Measurements from ENCODE around the gene PPARGC1A.

PPARGC1A gene

GRCh38 chr4:23837371-23837770 lies 52.5 kb downstream of the PPARGC1A start:
- peak; percentile 56 for DNase-seq

GRCh38 chr4:23835774-23836478 lies 53.9 kb downstream of the PPARGC1A start:
- DNase-seq, result no peak

GRCh38 chr4:23828779-23829178 lies 61.1 kb downstream of the PPARGC1A start:
- DNase-seq, result no peak

GRCh38 chr4:23828020-23828715 lies 61.7 kb downstream of the PPARGC1A start:
- no peak for DNase-seq

- DNase-seq, result no peak
These were observed 67.7 kb downstream of the PPARGC1A start for GRCh38 chr4:23822181-23822580.

GRCh38 chr4:23819041-23819511 lies 70.8 kb downstream of the PPARGC1A start:
- no peak for DNase-seq

- DNase-seq, result no peak
These were observed 71.6 kb downstream of the PPARGC1A start for GRCh38 chr4:23818097-23818885.

- DNase-seq, result no peak
These were observed 74.7 kb downstream of the PPARGC1A start for GRCh38 chr4:23814996-23815660.

- no peak for DNase-seq
These were observed 75.3 kb downstream of the PPARGC1A start for GRCh38 chr4:23814587-23814986.

GRCh38 chr4:23811161-23811560 lies 78.7 kb downstream of the PPARGC1A start:
- DNase-seq, result no peak

- DNase-seq, result no peak
These were observed 84.4 kb downstream of the PPARGC1A start for GRCh38 chr4:23805450-23805851.

- no peak for DNase-seq
These were observed 100.1 kb downstream of the PPARGC1A start for GRCh38 chr4:23789762-23790161.

GRCh38 chr4:23788460-23788859 lies 101.4 kb downstream of the PPARGC1A start:
- DNase-seq, result no peak

- no peak for DNase-seq
These were observed 101.8 kb downstream of the PPARGC1A start for GRCh38 chr4:23788027-23788426.

GRCh38 chr4:23782778-23783437 lies 106.9 kb downstream of the PPARGC1A start:
- no peak for DNase-seq

GRCh38 chr4:23779839-23780238 lies 110.0 kb downstream of the PPARGC1A start:
- DNase-seq, result no peak

- no peak for DNase-seq
These were observed 110.4 kb downstream of the PPARGC1A start for GRCh38 chr4:23779422-23779821.

GRCh38 chr4:23775694-23776093 lies 114.2 kb downstream of the PPARGC1A start:
- peak; percentile 1 for DNase-seq

- no peak for DNase-seq
These were observed 114.9 kb downstream of the PPARGC1A start for GRCh38 chr4:23774909-23775308.

GRCh38 chr4:23773884-23774636 lies 115.8 kb downstream of the PPARGC1A start:
- DNase-seq, result no peak

- no peak for DNase-seq
These were observed 119.8 kb downstream of the PPARGC1A start for GRCh38 chr4:23770011-23770410.

- DNase-seq, result no peak
These were observed 120.4 kb downstream of the PPARGC1A start for GRCh38 chr4:23769406-23769805.
